ENCODE measurements around the gene CDR2.

DNA sequence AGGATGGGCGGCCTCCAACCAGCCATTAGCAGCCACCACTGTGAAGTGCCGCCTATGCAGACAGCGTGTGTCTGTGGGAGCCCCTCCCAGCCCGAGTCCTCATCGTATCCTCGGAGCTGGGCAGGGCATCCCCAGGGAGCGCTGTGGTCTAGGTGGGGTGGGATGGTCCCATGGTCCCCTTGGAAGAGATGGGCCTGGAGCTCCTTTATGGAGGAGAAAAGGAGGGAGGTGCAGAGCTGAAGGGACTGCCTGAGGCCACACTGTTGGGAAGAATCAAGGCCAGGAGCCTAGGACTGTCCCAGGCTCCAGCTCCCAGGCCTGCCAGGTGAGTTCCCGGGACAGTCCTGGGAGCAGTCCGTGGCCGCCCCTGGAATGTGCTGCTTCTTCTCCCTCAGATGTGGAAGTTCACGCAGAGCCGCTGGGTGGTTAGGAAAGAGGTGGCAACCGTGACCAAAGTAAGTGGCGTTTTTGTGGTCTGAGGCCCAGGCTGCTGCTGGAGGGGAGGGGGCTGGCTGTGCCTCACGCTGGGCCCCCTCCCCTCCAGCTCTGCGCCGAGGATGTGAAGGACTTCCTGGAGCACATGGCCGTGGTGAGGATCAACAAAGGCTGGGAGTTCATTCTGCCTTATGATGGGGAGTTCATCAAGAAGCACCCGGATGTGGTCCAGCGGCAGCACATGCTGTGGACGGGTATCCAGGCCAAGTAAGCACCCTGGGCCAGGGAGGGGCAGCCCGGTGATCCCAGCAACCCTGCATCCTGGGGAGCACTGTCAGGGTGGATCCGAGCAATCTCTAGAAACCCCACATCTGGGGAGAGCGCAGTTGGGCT, 50.2 kb downstream of the CDR2 start:
- no peak for TF ChIP-seq CTCF (optimal IDR thresholded peaks at IDR 0.05 in 1 of 3, IDR thresholded peaks at IDR 0.05 in 1 of 3, conservative IDR thresholded peaks at IDR 0.05 in 1 of 3; ENCODE audit: extremely low read depth in 1 of 3, insufficient read depth in 2 of 3, low read length in 3 of 3)
- TF ChIP-seq EZH2 (IDR thresholded peaks at IDR 0.05; ENCODE audit: low read length), result no peak

Measured in keratinocyte (primary cell).